OCI-LY1 (cell line): Measurements from ENCODE around the gene PLEKHG2.

Experiments
- H2AFZ ChIP-seq: fragments of 200-600 bp; sonication (generic), shearing (Covaris generic); 2 replicates; pipeline ENCODE4 v1.6.0; 2014; ENCODE audit warnings: antibody characterized with exemption, mild to moderate bottlenecking, low read length
- H3F3A ChIP-seq: fragments of 200-600 bp; sonication (generic), shearing (Covaris generic); 2 replicates; pipeline ENCODE4 v1.6.0; 2014; ENCODE audit warnings: mild to moderate bottlenecking, antibody characterized with exemption, low read length, moderate library complexity; ENCODE audit not compliant: insufficient read depth
- H3K27ac ChIP-seq: fragments of 200-600 bp; sonication (generic); 2 replicates; pipeline ENCODE4 v1.5.1; 2014; ENCODE audit warnings: low read length, mixed run types, mild to moderate bottlenecking, low read depth; ENCODE audit not compliant: poor library complexity, severe bottlenecking
- H3K27me3 ChIP-seq: fragments of 200-600 bp; sonication (generic); 2 replicates; pipeline ENCODE4 v1.6.0; 2014; ENCODE audit warnings: antibody characterized with exemption, mild to moderate bottlenecking, low read length, moderate library complexity; ENCODE audit not compliant: insufficient read depth
- H3K36me3 ChIP-seq: fragments of 200-600 bp; sonication (generic); 2 replicates; pipeline ENCODE4 v1.6.1; 2014; ENCODE audit warnings: mild to moderate bottlenecking, antibody characterized with exemption, low read length, moderate library complexity, mixed read lengths; ENCODE audit not compliant: insufficient read depth
- H3K4me1 ChIP-seq: fragments of 200-600 bp; sonication (generic); 2 replicates; pipeline ENCODE4 v1.5.1; 2014; ENCODE audit warnings: mild to moderate bottlenecking, low read length, moderate library complexity; ENCODE audit not compliant: insufficient read depth, severe bottlenecking
- H3K4me2 ChIP-seq: fragments of 200-600 bp; sonication (generic), shearing (Covaris generic); 2 replicates; pipeline ENCODE4 v1.6.1; 2014; ENCODE audit warnings: low read length
- H3K4me3 ChIP-seq: fragments of 200-600 bp; sonication (generic); 2 replicates; pipeline ENCODE4 v1.5.1; 2014; ENCODE audit warnings: low read length, low read depth, mild to moderate bottlenecking, mixed read lengths; ENCODE audit not compliant: poor library complexity, severe bottlenecking
- H3K79me2 ChIP-seq: fragments of 200-600 bp; shearing (Covaris generic); 2 replicates; pipeline ENCODE4 v1.6.1; 2016; ENCODE audit warnings: mixed run types, low read length, mixed read lengths; ENCODE audit not compliant: insufficient read depth
- H3K9ac ChIP-seq: fragments of 200-600 bp; sonication (generic), shearing (Covaris generic); 2 replicates; pipeline ENCODE4 v1.6.1; 2014; ENCODE audit warnings: mild to moderate bottlenecking, low read length, mixed read lengths
- H3K9me2 ChIP-seq: fragments of 200-600 bp; sonication (generic), shearing (Covaris generic); 2 replicates; pipeline ENCODE4 v1.6.1; 2014; ENCODE audit warnings: low read depth, mild to moderate bottlenecking, low read length, mixed read lengths
- H3K9me3 ChIP-seq: fragments of 200-600 bp; shearing (Covaris generic); 2 replicates; pipeline ENCODE4 v1.6.1; 2014; ENCODE audit warnings: low read length, mixed read lengths
- H4K20me1 ChIP-seq: fragments of 200-600 bp; sonication (generic), shearing (Covaris generic); 2 replicates; pipeline ENCODE4 v1.6.0; 2016; ENCODE audit warnings: mild to moderate bottlenecking, low read length; ENCODE audit not compliant: insufficient read depth
- CTCF ChIP-seq: fragments of 200-600 bp; sonication (generic), shearing (Covaris generic); IDR thresholded peaks from 2 replicates; pipeline ENCODE4 v1.5.1; 2017; ENCODE audit warnings: mild to moderate bottlenecking, antibody characterized with exemption, low read length, moderate library complexity, mixed read lengths
- EZH2 ChIP-seq: fragments of 200-600 bp; sonication (generic), shearing (Covaris generic); IDR thresholded peaks from 2 replicates; pipeline ENCODE4 v1.8.0; 2017; ENCODE audit warnings: borderline replicate concordance, mixed run types, mild to moderate bottlenecking, antibody characterized with exemption, low read length, moderate library complexity, mixed read lengths

Gene PLEKHG2

DNA sequence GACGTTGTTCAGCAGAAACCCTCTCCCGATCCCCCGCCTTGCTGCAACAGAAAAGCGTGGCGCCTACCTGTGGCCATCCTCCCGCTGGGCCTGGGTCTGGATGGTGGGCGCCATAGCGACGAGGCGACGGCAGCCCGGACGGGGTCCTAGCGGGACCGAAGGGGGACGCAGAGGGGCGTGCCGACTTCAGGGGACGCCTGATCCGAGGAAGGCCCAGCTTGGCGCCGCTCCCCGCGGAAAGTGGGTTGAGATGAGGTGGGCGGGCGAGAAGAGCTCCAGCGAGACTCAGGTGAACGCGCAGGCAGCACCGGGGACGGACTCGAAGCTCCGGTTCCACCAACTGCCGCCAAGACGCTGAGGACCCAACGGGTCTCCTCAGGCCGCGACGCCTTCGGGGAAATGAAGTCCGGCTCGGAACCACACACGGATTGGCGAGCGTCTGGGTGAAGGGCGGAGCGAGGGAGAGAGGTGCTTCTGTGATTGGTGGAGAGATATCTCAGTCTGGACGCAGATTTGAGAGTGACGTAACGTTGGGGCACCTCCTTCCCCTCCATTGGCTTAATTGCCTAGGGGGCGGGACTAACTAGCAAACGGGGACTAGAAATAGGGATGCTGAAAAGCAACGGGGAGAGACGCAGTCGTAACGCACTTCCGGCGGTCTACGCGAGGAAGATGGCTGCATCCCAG is 21.6 kb upstream of the PLEKHG2 start, which contains the start of the genes MED29 and PAF1:
MED29 (plus strand) TSS at position 628 of the 687 bp plus-strand sequence; CDS start at position 673, 45 bp downstream.
PAF1 (minus strand) TSS at position 356 of the 687 bp plus-strand sequence; CDS start at position 114, 242 bp downstream.
- H3K4me1 ChIP-seq: peaks cover 16% of the 10 kb centered on the region
- H3K9me2 ChIP-seq: no peaks in the 10 kb centered on the region
- TF ChIP-seq CTCF (peak; percentile 7; the same call in 1 of the 2 replicates), EZH2 (no peak)
- H3K4me2 ChIP-seq: peak within 1 kb of the TSS; percentile 73
- H3F3A ChIP-seq: no peaks in the 10 kb centered on the region
- peak within 1 kb of the TSS; percentile 88 for H3K9ac ChIP-seq
- peak within 1 kb of the TSS; percentile 82 for H3K4me3 ChIP-seq
- peaks cover 53% of the 10 kb centered on the region for H3K36me3 ChIP-seq
- H4K20me1 ChIP-seq: no peaks in the 10 kb centered on the region
- no peaks in the 10 kb centered on the region for H3K9me3 ChIP-seq
- H2AFZ ChIP-seq: no peak within 1 kb of the TSS
- no peaks in the 10 kb centered on the region for H3K79me2 ChIP-seq
- peak within 1 kb of the TSS; percentile 87 for H3K27ac ChIP-seq
- H3K27me3 ChIP-seq: no peaks in the 10 kb centered on the region

DNA sequence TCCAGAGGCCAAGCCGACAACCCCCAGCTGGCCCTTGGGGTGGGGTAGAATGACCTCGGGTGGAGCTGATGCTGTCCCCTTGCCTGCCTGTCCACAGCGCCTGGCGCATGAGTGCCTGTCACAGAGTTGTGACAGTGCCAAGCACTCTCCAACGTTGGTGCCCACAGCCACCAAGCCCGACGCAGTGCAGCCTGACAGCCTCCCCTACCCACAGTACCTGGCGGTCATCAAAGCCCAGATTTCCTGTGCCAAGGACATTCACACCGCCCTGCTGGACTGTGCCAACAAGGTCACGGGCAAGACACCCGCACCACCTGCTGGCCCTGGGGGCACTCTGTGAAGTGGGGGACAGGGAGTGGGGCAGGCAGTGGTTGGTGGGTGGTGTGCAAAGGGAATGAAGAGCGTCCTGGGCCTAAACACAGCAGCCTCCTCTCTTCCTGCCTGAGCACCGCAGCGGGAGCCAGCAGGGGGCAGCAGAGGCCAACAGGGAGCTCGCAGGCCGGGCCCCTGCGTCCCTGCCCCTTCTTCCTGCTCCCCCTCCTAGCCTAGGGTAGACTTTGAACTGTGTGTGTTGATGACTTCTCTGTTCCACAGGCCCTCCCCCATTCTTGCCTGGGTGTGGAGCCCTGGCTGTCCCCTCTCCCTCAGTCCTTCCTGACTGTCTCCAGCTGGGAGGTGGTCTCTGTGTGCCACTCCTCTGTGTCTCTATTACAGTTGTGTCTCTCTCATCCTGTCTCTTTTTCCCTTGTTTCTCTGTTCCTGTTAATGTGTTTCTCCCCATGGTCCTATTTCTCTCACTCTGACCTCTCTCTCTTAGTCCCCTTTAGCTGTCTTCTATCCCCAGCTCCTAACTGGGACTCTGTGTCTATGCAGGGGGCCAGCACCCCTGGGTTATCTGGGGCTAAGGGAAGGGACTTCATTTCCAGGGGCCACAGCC is 14.8 kb upstream of the PLEKHG2 start:
- TF ChIP-seq CTCF (peak; percentile 87), EZH2 (no peak)
- H3K4me2 ChIP-seq: peak overlapping the region; percentile 35; the same call in 1 of the 2 replicates
- H3K36me3 ChIP-seq: peaks cover 30% of the 10 kb centered on the region; the same call in 1 of the 2 replicates
- peak overlapping the region; percentile 9; the same call in 1 of the 2 replicates for H3K9ac ChIP-seq
- 0 out of 2 replicates have a peak, but pooled peaks cover 3% of the 10 kb centered on the region for H3F3A ChIP-seq
- H3K9me3 ChIP-seq: no peaks in the 10 kb centered on the region
- H3K4me3 ChIP-seq: no peak overlapping the region
- H3K9me2 ChIP-seq: no peaks in the 10 kb centered on the region
- peaks cover 38% of the 10 kb centered on the region for H3K4me1 ChIP-seq
- no peaks in the 10 kb centered on the region for H3K79me2 ChIP-seq
- H3K27ac ChIP-seq: peak overlapping the region; percentile 62
- no peaks in the 10 kb centered on the region for H3K27me3 ChIP-seq
- no peaks in the 10 kb centered on the region for H4K20me1 ChIP-seq
- H2AFZ ChIP-seq: no peak overlapping the region

DNA sequence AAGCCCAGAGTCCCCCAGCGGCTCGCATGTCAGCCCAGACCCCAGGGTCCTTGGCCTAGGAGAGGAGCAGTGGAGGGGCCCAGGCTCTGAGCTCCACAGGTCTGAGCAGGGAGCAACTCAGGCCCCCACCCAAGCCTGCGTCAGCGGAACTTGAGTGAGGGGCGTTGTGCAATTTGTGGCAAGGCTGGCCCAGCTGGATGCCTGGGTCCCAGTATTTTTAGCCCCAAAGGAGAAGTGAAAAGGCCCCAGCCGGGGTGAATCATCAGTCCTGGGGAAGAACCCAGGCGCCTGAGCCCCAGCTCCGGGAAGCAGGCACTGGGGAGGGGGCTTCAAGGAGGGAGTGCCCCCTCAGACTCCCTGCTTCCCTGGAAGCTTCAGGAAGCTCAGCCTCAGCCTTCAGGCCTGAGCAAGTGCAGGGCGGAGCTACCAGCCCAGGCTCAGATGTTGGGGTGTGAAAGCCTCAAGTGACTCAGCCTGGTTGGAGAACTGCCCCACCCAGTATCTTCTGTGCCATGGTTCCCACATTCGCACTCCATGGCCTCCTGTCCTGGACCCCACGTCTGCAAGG is 14.1 kb upstream of the PLEKHG2 start:
- no peaks in the 10 kb centered on the region for H3K9me2 ChIP-seq
- H3K79me2 ChIP-seq: no peaks in the 10 kb centered on the region
- H3F3A ChIP-seq: 0 out of 2 replicates have a peak, but pooled peaks cover 3% of the 10 kb centered on the region
- no peak overlapping the region for H3K4me3 ChIP-seq
- H3K27me3 ChIP-seq: no peaks in the 10 kb centered on the region
- H2AFZ ChIP-seq: no peak overlapping the region
- no peaks in the 10 kb centered on the region for H3K9me3 ChIP-seq
- H3K4me2 ChIP-seq: peak overlapping the region; percentile 9; the same call in 1 of the 2 replicates
- TF ChIP-seq EZH2: no peak
- no peak for TF ChIP-seq CTCF
- H4K20me1 ChIP-seq: no peaks in the 10 kb centered on the region
- H3K27ac ChIP-seq: peak overlapping the region; percentile 62
- peak overlapping the region; percentile 9; the same call in 1 of the 2 replicates for H3K9ac ChIP-seq
- H3K36me3 ChIP-seq: peaks cover 28% of the 10 kb centered on the region; the same call in 1 of the 2 replicates
- peaks cover 46% of the 10 kb centered on the region for H3K4me1 ChIP-seq
